Astrocyte (in vitro differentiated cells and primary cell): Measurements from ENCODE around the gene SLC25A26.

Experiments used
- EZH2 ChIP-seq: IDR thresholded peaks from 2 replicates; pipeline ENCODE4 v1.6.1; 2012; ENCODE audit warnings: mild to moderate bottlenecking, low read length, inconsistent platforms; ENCODE audit not compliant: insufficient read depth
- TF ChIP-seq, protein P1 (sequence below): IDR thresholded peaks from 2 replicates; pipeline ENCODE4 v1.5.1; 2011; ENCODE audit warnings: low read depth, mild to moderate bottlenecking, inconsistent platforms, low read length, moderate library complexity; ENCODE audit not compliant: insufficient read depth

DNA sequence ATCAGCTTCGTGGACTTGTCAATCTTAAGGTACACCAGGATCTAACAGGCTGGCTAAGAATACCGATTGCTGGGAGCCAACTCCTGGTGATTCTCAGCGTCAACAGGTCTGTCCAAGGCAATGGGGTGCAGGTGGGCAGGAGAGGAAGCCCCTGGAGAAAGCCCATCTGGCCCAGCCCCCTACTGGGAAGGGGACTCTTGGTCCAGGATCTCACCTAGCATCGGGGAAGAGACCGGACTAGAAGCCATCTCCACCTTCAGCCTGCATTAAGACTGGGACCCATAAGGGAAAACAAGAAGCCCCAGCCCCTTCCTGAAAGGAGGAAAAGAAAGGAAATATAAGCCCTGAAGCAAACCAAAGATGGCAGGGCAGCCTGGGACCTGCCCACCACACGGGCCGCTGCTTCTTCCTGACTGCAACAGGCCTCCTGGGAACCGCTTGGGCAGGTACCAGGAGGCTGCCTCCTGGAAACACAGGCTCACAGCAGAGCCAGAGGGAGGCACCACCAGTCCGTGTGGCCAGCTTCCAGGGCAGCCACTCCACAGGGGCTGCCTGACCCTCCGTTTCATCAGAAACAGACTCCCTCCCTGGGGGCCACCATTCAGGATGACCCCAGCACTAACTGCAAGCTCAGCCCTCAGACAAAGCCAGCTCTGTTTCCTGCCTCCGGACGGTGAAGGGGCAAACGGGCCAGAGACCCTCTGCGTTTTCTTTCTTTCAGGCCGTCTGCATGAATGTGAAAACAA, 179.8 kb downstream of the SLC25A26 start:
- TF ChIP-seq, protein P1, sequence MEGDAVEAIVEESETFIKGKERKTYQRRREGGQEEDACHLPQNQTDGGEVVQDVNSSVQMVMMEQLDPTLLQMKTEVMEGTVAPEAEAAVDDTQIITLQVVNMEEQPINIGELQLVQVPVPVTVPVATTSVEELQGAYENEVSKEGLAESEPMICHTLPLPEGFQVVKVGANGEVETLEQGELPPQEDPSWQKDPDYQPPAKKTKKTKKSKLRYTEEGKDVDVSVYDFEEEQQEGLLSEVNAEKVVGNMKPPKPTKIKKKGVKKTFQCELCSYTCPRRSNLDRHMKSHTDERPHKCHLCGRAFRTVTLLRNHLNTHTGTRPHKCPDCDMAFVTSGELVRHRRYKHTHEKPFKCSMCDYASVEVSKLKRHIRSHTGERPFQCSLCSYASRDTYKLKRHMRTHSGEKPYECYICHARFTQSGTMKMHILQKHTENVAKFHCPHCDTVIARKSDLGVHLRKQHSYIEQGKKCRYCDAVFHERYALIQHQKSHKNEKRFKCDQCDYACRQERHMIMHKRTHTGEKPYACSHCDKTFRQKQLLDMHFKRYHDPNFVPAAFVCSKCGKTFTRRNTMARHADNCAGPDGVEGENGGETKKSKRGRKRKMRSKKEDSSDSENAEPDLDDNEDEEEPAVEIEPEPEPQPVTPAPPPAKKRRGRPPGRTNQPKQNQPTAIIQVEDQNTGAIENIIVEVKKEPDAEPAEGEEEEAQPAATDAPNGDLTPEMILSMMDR, result no peak
- no peak for TF ChIP-seq EZH2
